NCI-H526 treated with DMSO at 0.1 percent for 48 hours (cell line): ENCODE measurements around the gene SLFNL1.

Source experiments
- DNase-seq: peaks from one replicate; lab custom pipeline; 2025; lab: John Stamatoyannopoulos, UW

Gene SLFNL1

GRCh38 chr1:41020109-41020576 lies 1.4 kb downstream of the SLFNL1 start:
- DNase-seq: no peak

- no peak for DNase-seq
Observed at GRCh38 chr1:41019353-41019745, 2.2 kb downstream of the SLFNL1 start.

- DNase-seq: no peak
Observed at GRCh38 chr1:41018018-41018410, 3.5 kb downstream of the SLFNL1 start.

- no peak for DNase-seq
Observed at GRCh38 chr1:41017141-41018017, 4.1 kb downstream of the SLFNL1 start.

- no peak for DNase-seq
Observed at GRCh38 chr1:41015897-41016470, 5.5 kb downstream of the SLFNL1 start.

GRCh38 chr1:41015281-41015896 lies 6.1 kb downstream of the SLFNL1 start:
- DNase-seq: no peak

GRCh38 chr1:41014871-41015270 lies 6.7 kb downstream of the SLFNL1 start:
- DNase-seq: no peak

- no peak for DNase-seq
Observed at GRCh38 chr1:41013796-41014195, 7.7 kb downstream of the SLFNL1 start.

- no peak for DNase-seq
Observed at GRCh38 chr1:41013024-41013423, 8.5 kb downstream of the SLFNL1 start.

GRCh38 chr1:41010345-41010744 lies 11.2 kb downstream of the SLFNL1 start:
- DNase-seq: no peak

GRCh38 chr1:41009466-41009865 lies 12.1 kb downstream of the SLFNL1 start:
- no peak for DNase-seq

- DNase-seq: no peak
Observed at GRCh38 chr1:41006942-41007865, 14.3 kb downstream of the SLFNL1 start.

- no peak for DNase-seq
Observed at GRCh38 chr1:41005876-41006275, 15.6 kb downstream of the SLFNL1 start.

- peak; percentile 88 for DNase-seq
Observed at GRCh38 chr1:41003640-41004220, 17.8 kb downstream of the SLFNL1 start.

- DNase-seq: no peak
Observed at GRCh38 chr1:41003127-41003639, 18.3 kb downstream of the SLFNL1 start.

- no peak for DNase-seq
Observed at GRCh38 chr1:40998668-40999067, 22.9 kb downstream of the SLFNL1 start.

GRCh38 chr1:40997096-40997495 lies 24.4 kb downstream of the SLFNL1 start:
- DNase-seq: no peak

GRCh38 chr1:40989066-40989465 lies 32.5 kb downstream of the SLFNL1 start:
- no peak for DNase-seq

GRCh38 chr1:40988280-40988679 lies 33.2 kb downstream of the SLFNL1 start:
- DNase-seq: no peak

GRCh38 chr1:40987439-40988276 lies 33.9 kb downstream of the SLFNL1 start:
- DNase-seq: no peak
